GM23248 (cell line): ENCODE measurements around the gene ZNF428. TPM values are rescaled to one million over a fixed set of nuclear protein-coding genes. Genes with fewer than 3 reads are reported as not detected.
A peak's percentile ranks its signal among the peaks of the same experiment; 100 is the strongest.

Experiments
- DNase-seq: peaks from one replicate; pipeline ENCODE4 v3.0.0-alpha.2; 2015
- H2AFZ ChIP-seq: fragments of 200-600 bp; sonication (generic); 2 replicates; pipeline ENCODE4 v1.6.1; 2016; ENCODE audit warnings: antibody characterized with exemption
- H3F3A ChIP-seq: fragments of 200-600 bp; sonication (generic); 2 replicates; pipeline ENCODE4 v1.6.1; 2016; ENCODE audit warnings: mild to moderate bottlenecking, antibody characterized with exemption, mixed run types; ENCODE audit not compliant: insufficient read depth
- H3K27ac ChIP-seq: fragments of 200-600 bp; sonication (generic); 2 replicates; pipeline ENCODE4 v1.5.1; 2016; ENCODE audit warnings: mild to moderate bottlenecking
- H3K27me3 ChIP-seq: fragments of 200-600 bp; sonication (generic); replicated peaks from 2 replicates; pipeline ENCODE4 v1.6.1; 2016; ENCODE audit warnings: mild to moderate bottlenecking; ENCODE audit not compliant: insufficient read depth
- H3K36me3 ChIP-seq: fragments of 200-600 bp; sonication (generic); 2 replicates; pipeline ENCODE4 v1.6.1; 2016; ENCODE audit warnings: low read depth, mild to moderate bottlenecking
- H3K4me1 ChIP-seq: fragments of 200-600 bp; sonication (generic); 2 replicates; pipeline ENCODE4 v1.6.1; 2016; ENCODE audit warnings: mild to moderate bottlenecking; ENCODE audit not compliant: insufficient read depth
- H3K4me2 ChIP-seq: fragments of 200-600 bp; sonication (generic); one replicate; pipeline ENCODE4 v1.6.1; 2016; ENCODE audit warnings: mild to moderate bottlenecking; ENCODE audit not compliant: unreplicated experiment
- H3K4me3 ChIP-seq: fragments of 200-600 bp; sonication (generic); 2 replicates; pipeline ENCODE4 v1.5.1; 2016; ENCODE audit warnings: mild to moderate bottlenecking
- H3K79me2 ChIP-seq: fragments of 200-600 bp; sonication (generic); 2 replicates; pipeline ENCODE4 v1.6.1; 2016; ENCODE audit warnings: mild to moderate bottlenecking; ENCODE audit not compliant: insufficient read depth
- H3K9ac ChIP-seq: fragments of 200-600 bp; sonication (generic); 2 replicates; pipeline ENCODE4 v1.6.1; 2016; ENCODE audit warnings: mild to moderate bottlenecking
- H3K9me2 ChIP-seq: fragments of 200-600 bp; sonication (generic); 2 replicates; pipeline ENCODE4 v1.6.1; 2016; ENCODE audit warnings: mixed run types, mild to moderate bottlenecking, moderate library complexity; ENCODE audit not compliant: insufficient read depth
- H3K9me3 ChIP-seq: fragments of 200-600 bp; sonication (generic); one replicate; pipeline ENCODE4 v1.6.1; 2017; ENCODE audit warnings: low read depth
- H4K20me1 ChIP-seq: fragments of 200-600 bp; sonication (generic); 2 replicates; pipeline ENCODE4 v1.6.0; 2016; ENCODE audit not compliant: insufficient read depth
- EZH2 ChIP-seq: fragments of 200-600 bp; sonication (generic); IDR thresholded peaks from 2 replicates; pipeline ENCODE4 v1.6.1; 2018; ENCODE audit warnings: antibody characterized with exemption, mild to moderate bottlenecking; ENCODE audit not compliant: insufficient read depth, poor library complexity, severe bottlenecking
- EZH2phosphoT487 ChIP-seq: fragments of 200-600 bp; sonication (generic); IDR thresholded peaks from 2 replicates; pipeline ENCODE4 v1.6.1; 2018; ENCODE audit warnings: antibody characterized with exemption, moderate library complexity, mild to moderate bottlenecking, low read depth; ENCODE audit not compliant: insufficient read depth
- WGBS, 2 experiments: methylation state at CpG; one replicate each; pipeline ENCODE4 v1.1.6; 2015 to 2017; ENCODE audit warnings: low lambda C conversion rate in 2 of 2, low coverage in 1 of 2; ENCODE audit errors: missing lambda C conversion rate in 2 of 2; 5-methylcytosine and 5-hydroxymethylcytosine counted together
- in situ Hi-C: fragments of 300-500 bp; cut with MboI; formaldehyde crosslinking; loops from 2 replicates; pipeline ENCODE4 v1.15.0; 2020
- polyA plus RNA-seq: library from polyadenylated mRNA; unstranded; fragments of >200 nt; fragmentation: Nextera tagmentation; extraction: Ambion mirVana; gene quantifications from 2 replicates; pipeline ENCODE4 v1.2.1, GENCODE V29; 2016
- total RNA-seq: library from RNA; depleted of rRNA; stranded (reverse); fragments of >200 nt; shearing (Covaris generic); gene quantifications from 2 replicates; pipeline ENCODE4 v1.2.3, GENCODE V29; 2014

The ZNF428 gene
- total and polyA plus RNA-seq, 2 experiments from 2014 or later = 29.7 to 36.0 TPM

- TF ChIP-seq EZH2 (no peak), EZH2phosphoT487 (no peak)
- H3K4me1 ChIP-seq = peaks cover 8% of the 10 kb centered on the region; the same call in 1 of the 2 replicates
- H4K20me1 ChIP-seq = no peaks in the 10 kb centered on the region
- peaks cover 24% of the 10 kb centered on the region for H3K79me2 ChIP-seq
- no peak overlapping the region for H3K4me3 ChIP-seq
- WGBS, 2 experiments = 77 to 79% methylated on average over 9 of the region's 9 CpGs
- H2AFZ ChIP-seq = no peak overlapping the region
- no peaks in the 10 kb centered on the region for H3K9me2 ChIP-seq
- no peaks in the 10 kb centered on the region for H3K36me3 ChIP-seq
- in situ Hi-C loops = no loop called here
- DNase-seq = no peak
- H3K27ac ChIP-seq = no peak overlapping the region
- no peak overlapping the region for H3K4me2 ChIP-seq
- H3F3A ChIP-seq = peaks cover 25% of the 10 kb centered on the region
- no peaks in the 10 kb centered on the region for H3K9me3 ChIP-seq
- H3K27me3 ChIP-seq = no peaks in the 10 kb centered on the region
- no peak overlapping the region for H3K9ac ChIP-seq
Observed at GRCh38 chr19:43564800-43565199, 54.6 kb downstream of the ZNF428 start.

- in situ Hi-C loops = no loop called here
- H3K9me3 ChIP-seq = no peaks in the 10 kb centered on the region
- no peaks in the 10 kb centered on the region for H4K20me1 ChIP-seq
- H3K9me2 ChIP-seq = no peaks in the 10 kb centered on the region
- peaks cover 16% of the 10 kb centered on the region for H3K79me2 ChIP-seq
- H3F3A ChIP-seq = peaks cover 25% of the 10 kb centered on the region
- H3K4me2 ChIP-seq = no peak overlapping the region
- no peak for DNase-seq
- no peaks in the 10 kb centered on the region for H3K36me3 ChIP-seq
- peaks cover 8% of the 10 kb centered on the region; the same call in 1 of the 2 replicates for H3K4me1 ChIP-seq
- no peak overlapping the region for H3K27ac ChIP-seq
- TF ChIP-seq EZH2 (no peak), EZH2phosphoT487 (no peak)
- no peak overlapping the region for H3K9ac ChIP-seq
- no peak overlapping the region for H3K4me3 ChIP-seq
- no peak overlapping the region for H2AFZ ChIP-seq
- WGBS, 2 experiments = 89 to 91% methylated on average over 10 of the region's 10 CpGs
- no peaks in the 10 kb centered on the region for H3K27me3 ChIP-seq
Observed at GRCh38 chr19:43563816-43564457, 55.5 kb downstream of the ZNF428 start.

- Histone ChIP-seq H3K27ac (peak overlapping the region; percentile 71), H4K20me1 (no peaks in the 10 kb centered on the region), H3K36me3 (no peaks in the 10 kb centered on the region), H3F3A (peaks cover 29% of the 10 kb centered on the region), H3K9me3 (no peaks in the 10 kb centered on the region), H3K9me2 (no peaks in the 10 kb centered on the region), H3K4me1 (peaks cover 8% of the 10 kb centered on the region; the same call in 1 of the 2 replicates), H3K4me2 (peak overlapping the region; percentile 10), H3K9ac (peak overlapping the region; percentile 22; the same call in 1 of the 2 replicates), H3K27me3 (no peaks in the 10 kb centered on the region), H3K79me2 (0 out of 2 replicates have a peak, but pooled peaks cover 5% of the 10 kb centered on the region), H3K4me3 (no peak overlapping the region), H2AFZ (no peak overlapping the region)
- in situ Hi-C loops = no loop called here
- peak; percentile 88 for DNase-seq
- TF ChIP-seq EZH2 (no peak), EZH2phosphoT487 (no peak)
- WGBS, 2 experiments = 39 to 40% methylated on average over 14 of the region's 14 CpGs
Observed at GRCh38 chr19:43562698-43563241, 56.7 kb downstream of the ZNF428 start.

GRCh38 chr19:43562226-43562697, 57.2 kb downstream of the ZNF428 start:
- in situ Hi-C loops = no loop called here
- Histone ChIP-seq H3K4me1 (peaks cover 8% of the 10 kb centered on the region; the same call in 1 of the 2 replicates), H3K36me3 (no peaks in the 10 kb centered on the region)

More at GRCh38 chr19:43562226-43562697, 57.2 kb downstream of the ZNF428 start:
- Histone ChIP-seq H3K9me3 (no peaks in the 10 kb centered on the region), H3K9me2 (no peaks in the 10 kb centered on the region), H4K20me1 (no peaks in the 10 kb centered on the region), H3K27me3 (no peaks in the 10 kb centered on the region), H3F3A (peaks cover 31% of the 10 kb centered on the region), H3K4me3 (no peak overlapping the region), H3K4me2 (no peak overlapping the region), H3K27ac (peak overlapping the region; percentile 71), H2AFZ (no peak overlapping the region), H3K79me2 (0 out of 2 replicates have a peak, but pooled peaks cover 5% of the 10 kb centered on the region), H3K9ac (no peak overlapping the region)
- WGBS, 2 experiments = 70 to 76% methylated on average over 6 of the region's 6 CpGs
- TF ChIP-seq EZH2 = no peak
- no peak for TF ChIP-seq EZH2phosphoT487
- no peak for DNase-seq
